Measurements from ENCODE around the gene MSH3. TPM values are rescaled to one million over a fixed set of nuclear protein-coding genes. Genes with fewer than 3 reads are reported as not detected.
A peak's percentile ranks its signal among the peaks of the same experiment; 100 is the strongest.

Gene MSH3
- polyA plus RNA-seq, 3 donors, result 4.5 to 9.9 (median 8.0) TPM

DNA sequence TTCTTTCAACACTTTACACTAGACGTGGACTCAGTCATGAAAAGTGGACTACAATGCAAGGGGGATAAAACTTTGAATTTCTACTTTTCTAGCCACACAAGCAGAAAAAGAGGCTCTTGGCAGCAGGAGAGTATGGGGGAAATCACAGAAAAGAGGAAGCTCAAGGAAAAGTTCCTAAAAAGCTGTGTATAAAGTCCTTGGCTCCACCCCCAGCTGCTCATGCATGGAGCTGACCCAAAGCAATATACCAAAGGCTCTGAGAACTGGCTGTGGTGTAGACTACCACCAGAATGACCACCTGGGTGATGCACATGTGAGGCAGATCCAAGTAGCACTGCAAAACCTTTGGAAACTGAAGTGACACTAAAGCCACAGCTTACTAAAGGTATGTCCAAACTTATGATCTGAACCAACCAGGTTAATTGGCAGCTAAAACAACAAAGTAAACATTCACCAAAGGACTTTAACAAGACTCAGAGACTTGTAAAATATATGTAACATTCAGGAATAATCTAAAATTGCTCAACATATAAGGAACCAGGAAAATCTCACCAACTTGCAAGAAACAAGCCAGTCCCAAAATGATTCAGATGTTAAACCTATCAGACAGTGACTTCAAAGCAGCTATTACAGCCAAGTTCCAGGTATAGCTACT, 250.2 kb downstream of the MSH3 start:
- peaks cover 0 to 1% (median 0%) of the 10 kb centered on the region in 3 donors for H3K27me3 Mint-ChIP-seq (ENCODE audit: low read depth in 3 of 3)
- H2AFZ ChIP-seq (ENCODE audit: insufficient read depth, low read depth, low read length, poor library complexity, severe bottlenecking), result no peak overlapping the region

DNA sequence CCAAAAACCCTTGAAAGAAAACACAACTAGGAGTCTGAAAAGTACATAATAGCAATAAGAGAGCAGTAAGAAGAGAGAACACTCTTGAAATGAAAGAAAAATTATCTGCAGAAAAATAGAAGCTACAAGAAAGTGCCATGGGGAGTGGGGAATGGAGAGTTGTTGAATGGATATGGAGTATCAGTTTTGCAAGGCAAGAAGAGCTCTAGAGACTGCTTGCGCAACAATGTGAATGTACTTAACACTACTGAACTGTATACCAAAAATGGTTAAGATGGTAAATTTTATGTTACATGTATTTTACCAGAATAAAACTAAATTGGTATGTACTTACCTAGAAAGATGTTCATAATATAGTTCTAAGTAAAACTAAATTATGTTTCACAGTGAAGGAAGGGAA, 251.0 kb downstream of the MSH3 start:
- Mint-ChIP-seq H3K4me3 (no peak overlapping the region), H3K9me3 (peaks cover 10 to 22% (median 19%) of the 10 kb centered on the region in 7 donors), H3K4me1 (peaks cover 13% of the 10 kb centered on the region), H3K36me3 (peaks cover 2 to 9% of the 10 kb centered on the region in 2 donors), H3K27ac (no peak overlapping the region), H3K27me3 (ENCODE audit: low read depth in 3 of 3) (peaks cover 0 to 1% (median 0%) of the 10 kb centered on the region in 3 donors)
- Histone ChIP-seq H3K27me3 (ENCODE audit: control insufficient read depth in 2 of 2, insufficient read depth in 2 of 2, low read length in 2 of 2) (no peaks in the 10 kb centered on the region), H3K36me3 (replicated peaks in 1 of 2; ENCODE audit: control insufficient read depth in 1 of 2, insufficient read depth in 2 of 2, low read length in 2 of 2) (no peaks in the 10 kb centered on the region), H3K4me1 (ENCODE audit: control insufficient read depth in 1 of 2, insufficient read depth in 2 of 2, low read length in 2 of 2) (peaks cover 9 to 14% of the 10 kb centered on the region in 2 donors), H3K4me3 (replicated peaks in 1 of 3; ENCODE audit: low read depth in 2 of 3, low read length in 3 of 3) (no peak overlapping the region), H3K4me2 (replicated peaks; ENCODE audit: extremely low read depth, low read length, poor library complexity, severe bottlenecking) (no peak overlapping the region), H4K20me1 (ENCODE audit: insufficient read depth, low read length) (no peaks in the 10 kb centered on the region), H3K9ac (ENCODE audit: insufficient read depth, low read length, poor library complexity, severe bottlenecking) (no peak overlapping the region), H3K9me3 (replicated peaks in 1 of 2; ENCODE audit: control insufficient read depth in 1 of 2, insufficient read depth in 1 of 2, low read length in 2 of 2) (peaks cover 18 to 19% of the 10 kb centered on the region in 2 donors), H3K79me2 (ENCODE audit: insufficient read depth, low read length) (no peaks in the 10 kb centered on the region), H3K27ac (ENCODE audit: low read depth in 1 of 2, low read length in 2 of 2) (no peak overlapping the region), H2AFZ (ENCODE audit: insufficient read depth, low read depth, low read length, poor library complexity, severe bottlenecking) (no peak overlapping the region)
- TF ChIP-seq, protein P1, sequence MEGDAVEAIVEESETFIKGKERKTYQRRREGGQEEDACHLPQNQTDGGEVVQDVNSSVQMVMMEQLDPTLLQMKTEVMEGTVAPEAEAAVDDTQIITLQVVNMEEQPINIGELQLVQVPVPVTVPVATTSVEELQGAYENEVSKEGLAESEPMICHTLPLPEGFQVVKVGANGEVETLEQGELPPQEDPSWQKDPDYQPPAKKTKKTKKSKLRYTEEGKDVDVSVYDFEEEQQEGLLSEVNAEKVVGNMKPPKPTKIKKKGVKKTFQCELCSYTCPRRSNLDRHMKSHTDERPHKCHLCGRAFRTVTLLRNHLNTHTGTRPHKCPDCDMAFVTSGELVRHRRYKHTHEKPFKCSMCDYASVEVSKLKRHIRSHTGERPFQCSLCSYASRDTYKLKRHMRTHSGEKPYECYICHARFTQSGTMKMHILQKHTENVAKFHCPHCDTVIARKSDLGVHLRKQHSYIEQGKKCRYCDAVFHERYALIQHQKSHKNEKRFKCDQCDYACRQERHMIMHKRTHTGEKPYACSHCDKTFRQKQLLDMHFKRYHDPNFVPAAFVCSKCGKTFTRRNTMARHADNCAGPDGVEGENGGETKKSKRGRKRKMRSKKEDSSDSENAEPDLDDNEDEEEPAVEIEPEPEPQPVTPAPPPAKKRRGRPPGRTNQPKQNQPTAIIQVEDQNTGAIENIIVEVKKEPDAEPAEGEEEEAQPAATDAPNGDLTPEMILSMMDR (IDR thresholded peaks at IDR 0.05), result no peak
- intact Hi-C loops (cut with micrococcal nuclease), result no loop called here
- no peak for DNase-seq
- WGBS (ENCODE audit: insufficient coverage), result no CpG with 5 or more reads among the region's 1 CpG

More for the DNA sequence above, 250.2 kb downstream of the MSH3 start:
- intact Hi-C loops (cut with micrococcal nuclease), result no loop called here
- Histone ChIP-seq H3K9me3 (replicated peaks in 1 of 2; ENCODE audit: control insufficient read depth in 1 of 2, insufficient read depth in 1 of 2, low read length in 2 of 2) (peaks cover 18 to 19% of the 10 kb centered on the region in 2 donors), H3K4me1 (ENCODE audit: control insufficient read depth in 1 of 2, insufficient read depth in 2 of 2, low read length in 2 of 2) (peaks cover 9 to 14% of the 10 kb centered on the region in 2 donors), H3K27ac (ENCODE audit: low read depth in 1 of 2, low read length in 2 of 2) (peak overlapping the region in 1 of 2 donors; percentile 64), H3K79me2 (ENCODE audit: insufficient read depth, low read length) (no peaks in the 10 kb centered on the region), H3K4me2 (replicated peaks; ENCODE audit: extremely low read depth, low read length, poor library complexity, severe bottlenecking) (peak overlapping the region; percentile 20), H3K9ac (ENCODE audit: insufficient read depth, low read length, poor library complexity, severe bottlenecking) (no peak overlapping the region), H4K20me1 (ENCODE audit: insufficient read depth, low read length) (no peaks in the 10 kb centered on the region), H3K27me3 (ENCODE audit: control insufficient read depth in 2 of 2, insufficient read depth in 2 of 2, low read length in 2 of 2) (no peaks in the 10 kb centered on the region), H3K36me3 (replicated peaks in 1 of 2; ENCODE audit: control insufficient read depth in 1 of 2, insufficient read depth in 2 of 2, low read length in 2 of 2) (no peaks in the 10 kb centered on the region), H3K4me3 (replicated peaks in 1 of 3; ENCODE audit: low read depth in 2 of 3, low read length in 3 of 3) (no peak overlapping the region)
- Mint-ChIP-seq H3K4me3 (no peak overlapping the region), H3K9me3 (peaks cover 12 to 27% (median 19%) of the 10 kb centered on the region in 7 donors), H3K36me3 (peaks cover 2 to 9% of the 10 kb centered on the region in 2 donors), H3K27ac (peak overlapping the region in 5 of 7 donors; percentile 1 to 77 (median 46)), H3K4me1 (peaks cover 13% of the 10 kb centered on the region)
- no CpG with 5 or more reads among the region's 1 CpG for WGBS (ENCODE audit: insufficient coverage)
- TF ChIP-seq, protein P1 (IDR thresholded peaks at IDR 0.05), result no peak
- peak; percentile 2 to 7 (median 3) for DNase-seq
